ENCODE measurements around the gene CTF1.

The CTF1 gene

DNA sequence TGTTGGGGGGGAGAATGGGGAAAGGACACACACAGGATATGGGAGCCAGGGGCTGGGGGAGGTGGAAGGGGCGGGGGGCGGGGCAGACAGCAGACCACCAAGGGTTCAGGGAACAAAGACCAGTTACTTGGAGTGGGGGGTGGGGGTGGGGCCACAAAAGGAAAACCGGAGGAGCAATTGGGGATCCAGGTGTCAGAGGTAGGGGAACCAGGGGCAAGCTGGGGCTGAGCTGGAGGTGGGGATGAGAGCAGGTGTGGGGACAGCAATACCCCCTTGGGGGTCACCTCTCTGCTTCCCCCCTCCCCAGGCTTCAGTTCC lies 51.1 kb downstream of the CTF1 start:
- no peak overlapping the region for H3K27ac Mint-ChIP-seq
- peaks cover 38% of the 10 kb centered on the region for H3K36me3 Mint-ChIP-seq (ENCODE audit: low read depth)
- H3K4me1 Mint-ChIP-seq (ENCODE audit: low read depth) = peaks cover 21% of the 10 kb centered on the region
- H3K27me3 Mint-ChIP-seq = no peaks in the 10 kb centered on the region
- no peaks in the 10 kb centered on the region for H3K9me3 Mint-ChIP-seq
- DNase-seq = no peak
- no peak overlapping the region for H3K4me3 Mint-ChIP-seq

DNA sequence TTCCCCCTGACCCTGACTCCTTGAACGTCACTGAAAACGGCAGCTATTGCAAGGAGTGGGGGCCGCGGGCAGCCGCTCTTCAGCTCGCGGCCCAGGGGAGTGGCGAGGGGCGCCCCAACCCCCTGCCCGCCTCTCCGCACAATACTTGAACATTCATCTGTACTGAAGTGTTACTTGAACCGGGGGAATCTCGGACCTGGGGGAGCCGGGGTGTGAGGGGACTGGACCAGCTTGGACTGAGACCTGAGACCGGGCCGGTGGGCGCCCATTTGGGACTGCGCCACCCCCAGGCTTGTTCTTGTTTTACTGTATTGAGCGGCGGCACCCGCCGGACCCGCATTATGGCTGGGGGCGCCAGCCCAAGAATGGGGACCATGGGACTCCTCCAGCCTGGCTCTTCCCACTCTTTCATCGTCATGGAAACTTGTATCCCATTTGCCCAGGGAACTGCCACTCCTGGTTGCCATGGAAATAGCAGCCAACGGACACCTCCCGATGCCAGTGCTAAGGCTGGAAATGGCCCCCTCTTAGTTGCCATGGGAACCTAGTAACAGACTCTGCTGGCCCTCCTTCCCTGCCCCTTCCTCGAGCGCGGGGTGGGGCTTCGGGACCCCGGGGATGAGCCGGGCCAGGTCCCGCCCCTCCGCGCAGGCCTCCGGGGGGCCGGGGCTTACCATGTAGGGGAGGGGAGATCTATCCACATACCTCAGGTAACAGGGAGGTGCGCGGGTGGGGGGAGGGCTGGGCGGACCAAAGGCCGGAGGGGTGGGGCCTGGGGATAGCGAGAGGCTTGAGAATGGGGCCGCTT lies 51.6 kb downstream of the CTF1 start:
- Mint-ChIP-seq H3K9me3 (no peaks in the 10 kb centered on the region), H3K36me3 (ENCODE audit: low read depth) (peaks cover 33% of the 10 kb centered on the region), H3K27me3 (no peaks in the 10 kb centered on the region), H3K4me3 (no peak overlapping the region), H3K4me1 (ENCODE audit: low read depth) (peaks cover 16% of the 10 kb centered on the region), H3K27ac (no peak overlapping the region)
- DNase-seq = no peak

DNA sequence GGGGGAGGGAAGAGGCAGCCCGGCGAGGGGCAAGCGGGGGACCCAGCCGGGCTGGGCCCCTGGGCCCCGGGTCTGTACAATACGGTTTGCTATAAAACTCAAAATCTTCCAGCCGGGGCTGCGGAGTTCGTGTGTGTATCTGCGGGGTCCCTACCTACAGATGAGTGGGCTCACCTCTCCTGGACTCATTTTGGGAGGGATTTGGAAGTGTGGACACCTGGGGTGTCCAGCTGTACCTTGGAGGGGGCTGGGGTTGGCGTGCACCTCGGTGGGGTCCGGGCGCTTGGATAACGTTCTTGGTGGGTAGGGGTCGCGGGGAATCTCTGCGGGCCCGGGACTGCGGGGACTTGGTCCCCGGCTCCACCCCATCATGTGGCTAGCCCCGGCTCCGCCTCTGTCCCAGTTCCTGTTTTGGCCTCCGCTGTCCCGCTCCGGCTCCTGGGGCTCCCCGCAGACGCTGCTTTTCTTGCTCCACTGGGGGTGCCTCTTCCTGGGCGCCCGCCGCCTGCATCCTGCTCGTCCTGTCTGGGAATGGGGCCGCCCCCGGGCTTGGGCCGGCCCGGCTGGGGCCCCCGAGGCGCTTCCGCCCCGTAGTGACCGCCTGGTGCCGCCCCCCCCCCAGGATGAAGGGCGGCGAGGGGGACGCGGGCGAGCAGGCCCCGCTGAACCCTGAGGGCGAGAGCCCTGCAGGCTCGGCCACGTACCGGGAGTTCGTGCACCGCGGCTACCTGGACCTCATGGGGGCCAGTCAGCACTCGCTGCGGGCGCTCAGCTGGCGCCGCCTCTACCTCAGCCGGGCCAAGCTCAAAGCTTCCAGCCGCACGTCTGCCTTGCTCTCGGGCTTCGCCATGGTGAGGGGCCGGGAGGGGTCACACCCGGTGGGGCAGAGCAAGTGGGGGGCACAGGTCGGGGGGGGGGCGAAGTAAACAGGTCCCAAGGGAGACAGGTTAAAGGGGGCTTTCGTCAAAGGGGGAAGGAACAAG lies 52.5 kb downstream of the CTF1 start, which contains the start of gene ORAI3:
Gene ORAI3 (plus strand): TSS at position 402 of the 983 bp plus-strand sequence. CDS start 222 bp downstream, at position 624.
- DNase-seq = peak; percentile 68
- H3K9me3 Mint-ChIP-seq = no peaks in the 10 kb centered on the region
- peaks cover 21% of the 10 kb centered on the region for H3K4me1 Mint-ChIP-seq (ENCODE audit: low read depth)
- H3K27me3 Mint-ChIP-seq = no peaks in the 10 kb centered on the region
- peak within 1 kb of the TSS; percentile 80 for H3K27ac Mint-ChIP-seq
- H3K4me3 Mint-ChIP-seq = peak within 1 kb of the TSS; percentile 81
- peaks cover 28% of the 10 kb centered on the region for H3K36me3 Mint-ChIP-seq (ENCODE audit: low read depth)

DNA sequence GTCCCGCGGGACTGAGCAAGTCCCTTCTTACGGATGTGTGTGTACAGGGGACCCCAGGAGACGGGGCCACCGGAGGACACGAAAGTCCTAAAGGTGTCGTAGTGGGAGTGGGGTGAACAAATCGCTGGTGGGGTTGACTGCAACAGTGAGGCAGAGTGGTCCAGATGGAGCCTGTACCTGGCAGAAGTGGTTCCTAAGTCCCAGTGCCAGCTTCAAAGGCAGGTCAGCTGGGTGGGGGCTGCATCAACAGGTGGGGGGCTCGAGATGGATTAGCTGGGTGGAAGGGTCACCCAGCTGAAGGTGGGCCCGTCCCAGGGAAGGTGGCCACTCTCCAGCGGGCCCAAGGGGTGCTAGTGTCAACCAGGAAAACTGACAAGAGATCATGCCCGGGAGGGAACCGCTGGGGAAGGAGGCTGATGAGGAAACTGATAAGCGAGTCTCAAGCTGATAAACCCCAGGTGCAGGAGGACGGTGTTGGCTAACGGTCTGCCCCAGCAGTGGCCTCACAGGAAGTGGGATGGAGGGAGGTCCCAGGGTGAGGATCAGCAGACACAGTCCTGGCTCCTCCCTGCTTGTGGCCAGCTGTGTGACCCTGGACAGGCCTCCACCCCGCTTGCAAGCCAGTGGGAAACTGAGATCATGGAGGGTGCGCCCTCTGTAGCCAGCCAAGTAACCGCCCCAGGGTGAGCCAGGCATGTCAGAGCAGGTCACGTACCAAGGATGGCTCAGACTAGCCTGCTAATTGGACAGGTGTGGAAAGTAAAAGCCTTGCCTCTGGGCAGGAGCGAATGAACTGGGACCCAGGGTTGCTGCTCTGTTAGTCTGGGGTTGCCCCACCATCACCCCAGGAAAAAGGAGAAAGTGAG lies 53.5 kb downstream of the CTF1 start:
- H3K27ac Mint-ChIP-seq = peak overlapping the region; percentile 80
- peak overlapping the region; percentile 81 for H3K4me3 Mint-ChIP-seq
- no peaks in the 10 kb centered on the region for H3K27me3 Mint-ChIP-seq
- no peaks in the 10 kb centered on the region for H3K9me3 Mint-ChIP-seq
- DNase-seq = peak; percentile 57
- H3K36me3 Mint-ChIP-seq (ENCODE audit: low read depth) = peaks cover 20% of the 10 kb centered on the region
- peaks cover 21% of the 10 kb centered on the region for H3K4me1 Mint-ChIP-seq (ENCODE audit: low read depth)

DNA sequence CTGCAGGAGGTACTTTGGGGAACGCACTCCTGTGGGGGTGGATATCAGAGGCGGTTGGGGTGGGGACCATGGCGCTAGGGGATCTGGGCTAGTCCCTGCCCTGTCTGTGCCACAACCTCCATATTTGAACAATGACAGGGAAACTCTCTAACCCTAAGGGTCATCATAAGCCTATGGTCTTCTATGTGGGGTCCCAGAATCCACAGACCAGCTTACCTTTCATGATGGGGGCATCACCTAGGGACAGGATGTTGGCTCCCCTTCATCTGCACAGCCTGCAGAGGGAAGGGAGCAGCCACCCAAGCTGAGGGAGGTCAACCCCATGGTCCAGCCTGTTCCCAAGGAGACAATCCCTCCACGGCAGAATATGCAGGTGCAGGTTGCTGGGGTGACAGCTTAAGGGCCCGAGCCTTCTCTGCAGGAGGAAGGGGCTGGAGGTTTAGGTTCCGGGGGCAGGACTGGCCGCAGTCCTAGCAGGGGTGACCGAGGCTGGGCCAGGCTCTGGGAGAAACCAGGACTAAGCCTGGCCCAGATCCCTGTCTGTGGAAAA lies 54.2 kb downstream of the CTF1 start:
- peak overlapping the region; percentile 81 for H3K4me3 Mint-ChIP-seq
- no peaks in the 10 kb centered on the region for H3K27me3 Mint-ChIP-seq
- H3K4me1 Mint-ChIP-seq (ENCODE audit: low read depth) = peaks cover 21% of the 10 kb centered on the region
- no peak for DNase-seq
- peak overlapping the region; percentile 80 for H3K27ac Mint-ChIP-seq
- no peaks in the 10 kb centered on the region for H3K9me3 Mint-ChIP-seq
- H3K36me3 Mint-ChIP-seq (ENCODE audit: low read depth) = peaks cover 16% of the 10 kb centered on the region

DNA sequence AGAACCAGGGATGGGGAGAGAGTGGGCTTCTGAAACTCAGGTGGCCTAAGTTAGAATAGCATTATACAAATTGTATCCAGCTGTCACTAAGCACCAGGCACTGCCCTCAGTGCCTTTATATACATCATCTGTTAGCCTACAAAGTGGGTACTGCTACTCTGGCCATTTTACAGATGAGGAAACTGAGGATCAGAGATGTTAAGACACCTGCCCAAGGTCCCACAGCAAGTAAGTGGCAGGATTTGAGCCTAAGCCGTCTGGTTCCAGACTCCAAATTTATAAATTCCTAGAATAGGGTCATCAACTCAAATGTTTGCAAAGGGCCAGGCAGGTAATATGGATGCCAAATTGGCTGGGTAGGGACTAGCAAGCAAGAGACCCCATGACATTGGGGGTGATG lies 54.8 kb downstream of the CTF1 start:
- H3K27ac Mint-ChIP-seq = peak overlapping the region; percentile 52
- no peak overlapping the region for H3K4me3 Mint-ChIP-seq

DNA sequence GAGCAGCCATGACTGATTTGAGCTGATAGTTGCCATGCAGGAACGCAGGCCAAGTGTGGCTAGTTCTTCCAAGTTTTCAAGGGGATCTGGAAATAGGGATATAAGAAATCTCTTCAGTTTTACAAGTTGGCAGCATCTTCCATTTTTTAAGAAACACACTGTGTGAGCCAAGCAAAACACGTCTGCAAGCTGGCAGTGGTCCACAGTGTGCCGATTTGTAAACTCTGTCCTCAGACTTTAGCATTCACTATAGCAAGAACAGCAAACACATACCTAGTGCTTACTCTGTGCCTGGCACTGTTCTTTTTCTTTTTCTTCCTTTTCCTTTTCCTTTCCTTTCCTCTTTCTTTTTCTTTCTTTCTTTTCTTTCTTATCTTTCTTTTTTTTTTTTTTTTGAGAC lies 55.3 kb downstream of the CTF1 start:
- no peak for DNase-seq
- Mint-ChIP-seq H3K4me1 (ENCODE audit: low read depth) (peaks cover 29% of the 10 kb centered on the region), H3K4me3 (no peak overlapping the region), H3K9me3 (no peaks in the 10 kb centered on the region), H3K27me3 (no peaks in the 10 kb centered on the region), H3K27ac (no peak overlapping the region), H3K36me3 (ENCODE audit: low read depth) (peaks cover 6% of the 10 kb centered on the region)

More for the DNA sequence above, 54.8 kb downstream of the CTF1 start:
- Mint-ChIP-seq H3K36me3 (ENCODE audit: low read depth) (peaks cover 12% of the 10 kb centered on the region), H3K9me3 (no peaks in the 10 kb centered on the region), H3K27me3 (no peaks in the 10 kb centered on the region), H3K4me1 (ENCODE audit: low read depth) (peaks cover 24% of the 10 kb centered on the region)
- no peak for DNase-seq

DNA sequence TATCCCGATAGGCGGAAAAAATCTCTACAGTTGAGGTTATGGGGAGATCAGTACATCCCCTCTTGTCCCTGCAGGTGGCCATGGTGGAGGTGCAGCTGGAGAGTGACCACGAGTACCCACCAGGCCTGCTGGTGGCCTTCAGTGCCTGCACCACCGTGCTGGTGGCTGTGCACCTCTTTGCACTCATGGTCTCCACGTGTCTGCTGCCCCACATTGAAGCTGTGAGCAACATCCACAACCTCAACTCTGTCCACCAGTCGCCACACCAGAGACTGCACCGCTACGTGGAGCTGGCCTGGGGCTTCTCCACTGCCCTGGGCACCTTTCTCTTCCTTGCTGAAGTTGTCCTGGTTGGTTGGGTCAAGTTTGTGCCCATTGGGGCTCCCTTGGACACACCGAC lies 56.7 kb downstream of the CTF1 start:
- Mint-ChIP-seq H3K27me3 (no peaks in the 10 kb centered on the region), H3K4me1 (ENCODE audit: low read depth) (peaks cover 31% of the 10 kb centered on the region), H3K4me3 (no peak overlapping the region), H3K27ac (no peak overlapping the region), H3K36me3 (ENCODE audit: low read depth) (peaks cover 5% of the 10 kb centered on the region), H3K9me3 (no peaks in the 10 kb centered on the region)
- no peak for DNase-seq

Measured in activated T-cell treated with anti-CD3 and anti-CD28 coated beads, Interleukin-2, amount 50 U/mL, for 24 hours (primary cell).